Neural cell (in vitro differentiated cells): Measurements from ENCODE around the gene SYDE2.

Experiments
- CTCF ChIP-seq: fragments of 450-650 bp; IDR thresholded peaks from 2 replicates; pipeline ENCODE4 v1.5.1; 2014; ENCODE audit warnings: antibody characterized with exemption, mild to moderate bottlenecking, moderate library complexity; ENCODE audit not compliant: poor library complexity, severe bottlenecking
- EZH2 ChIP-seq: fragments of 200-600, 300-800 bp; shearing (Covaris generic), sonication (generic); IDR thresholded peaks from 2 replicates; pipeline ENCODE4 v1.6.1; 2014; ENCODE audit warnings: antibody characterized with exemption, low read length, borderline replicate concordance, mild to moderate bottlenecking; ENCODE audit not compliant: insufficient read depth, poor library complexity, severe bottlenecking
- MXI1 ChIP-seq: fragments of 450-650 bp; conservative IDR thresholded peaks from 2 replicates; pipeline ENCODE4 v1.6.1; 2014; ENCODE audit warnings: antibody characterized with exemption, mild to moderate bottlenecking; ENCODE audit not compliant: poor library complexity, severe bottlenecking

GRCh38 chr1:85189120-85189519, 11.7 kb downstream of the SYDE2 start:
- no peak for TF ChIP-seq CTCF
- no peak for TF ChIP-seq EZH2
- no peak for TF ChIP-seq MXI1
